K562 (cell line): ENCODE data around the gene SYTL2. TPM values are rescaled to one million over a fixed set of nuclear protein-coding genes. Genes with fewer than 3 reads are reported as not detected.

Experiments used
- ATAC-seq: fragments of 200-7000 bp; cut with Tn5 transposase; 3 replicates; pipeline ENCODE4 v1.9.1; 2020; ENCODE audit warnings: moderate library complexity
- BruUV-seq: library from RNA; stranded (reverse); fragments of 400-500 nt; replicated peaks from 2 replicates; lab custom pipeline; 2021; lab: Mats Ljungman, UMichigan
- CTCF ChIA-PET: fragments of 300-600 bp; formaldehyde crosslinking; extraction: SDS; loops from one replicate; lab custom pipeline; 2021; ENCODE audit warnings: low intra/inter-chr PET ratio; lab: Yijun Ruan, JAX
- POLR2A ChIA-PET: fragments of 300-600, 350-650 bp; sonication (Branson Sonifier 250); formaldehyde crosslinking; extraction: SDS; loops from one replicate; lab custom pipeline; 2021; ENCODE audit warnings: antibody characterized with exemption, inconsistent platforms; lab: Yijun Ruan, JAX
- DNase-seq, 4 experiments: peaks; one replicate each; pipeline versions ENCODE4 v3.0.0 to v3.0.0-alpha.2; 2011 to 2018; ENCODE audit warnings: low spot score in 3 of 4, mixed read lengths in 3 of 4; ENCODE audit errors: extremely low read depth in 1 of 4
- FAIRE-seq: peaks from 2 replicates; lab custom pipeline; 2011; peaks lifted over from hg19 to GRCh38; lab: Jason Lieb, UNC
- H2AFZ ChIP-seq: 2 replicates; pipeline ENCODE4 v1.6.0; 2011; ENCODE audit warnings: low read depth, low read length, control low read depth, inconsistent platforms
- H3K27ac ChIP-seq: fragments of 200-600 bp; 3 replicates; pipeline ENCODE4 v1.8.0; 2011; ENCODE audit warnings: low read depth, mild to moderate bottlenecking, control low read depth, inconsistent platforms, low read length, moderate library complexity, mixed read lengths; ENCODE audit errors: extremely low read depth
- H3K27me3 ChIP-seq, 2 experiments: fragments of 300-600 bp in 1 of 2; 2 replicates in 1 of 2; 3 replicates in 1 of 2; pipeline versions ENCODE4 v1.6.0 to v1.8.0; 2011; ENCODE audit warnings: inconsistent platforms in 2 of 2, low read length in 2 of 2, mild to moderate bottlenecking in 1 of 2, mixed read lengths in 1 of 2, moderate library complexity in 1 of 2; ENCODE audit not compliant: control insufficient read depth in 2 of 2, insufficient read depth in 2 of 2
- H3K36me3 ChIP-seq: fragments of 300-600 bp; 3 replicates; pipeline ENCODE4 v1.8.0; 2011; ENCODE audit warnings: mild to moderate bottlenecking, low read length, inconsistent platforms; ENCODE audit not compliant: control insufficient read depth, insufficient read depth
- H3K4me1 ChIP-seq, 2 experiments: fragments of 200-600 bp in 1 of 2; replicated peaks in 1 of 2; 2 replicates in 1 of 2; 3 replicates in 1 of 2; pipeline versions ENCODE4 v1.5.1 to v1.8.0; 2011; ENCODE audit warnings: inconsistent platforms in 2 of 2, low read length in 2 of 2, mild to moderate bottlenecking in 1 of 2, mixed read lengths in 1 of 2, moderate library complexity in 1 of 2; ENCODE audit not compliant: control insufficient read depth in 2 of 2, insufficient read depth in 2 of 2
- H3K4me2 ChIP-seq: 2 replicates; pipeline ENCODE4 v1.6.1; 2011; ENCODE audit warnings: low read length, control low read depth, inconsistent platforms, mixed read lengths; ENCODE audit not compliant: insufficient read depth
- H3K4me3 ChIP-seq: fragments of 200-600 bp; sonication (generic), shearing (Covaris generic); 2 replicates; pipeline ENCODE4 v1.5.1; 2016; ENCODE audit warnings: control low read depth, inconsistent platforms
- H3K79me2 ChIP-seq: fragments of 200-600 bp; 3 replicates; pipeline ENCODE4 v1.8.0; 2011; ENCODE audit warnings: low read length, inconsistent platforms; ENCODE audit not compliant: control insufficient read depth, insufficient read depth
- H3K9ac ChIP-seq, 2 experiments: 2 replicates each; pipeline versions ENCODE4 v1.6.0 to v1.6.1; 2011; ENCODE audit warnings: low read depth in 2 of 2, low read length in 2 of 2, control low read depth in 1 of 2, inconsistent platforms in 1 of 2, mild to moderate bottlenecking in 1 of 2, mixed read lengths in 1 of 2; ENCODE audit not compliant: insufficient read depth in 1 of 2
- H3K9me1 ChIP-seq: one replicate; pipeline ENCODE4 v1.6.0; 2011; ENCODE audit warnings: inconsistent platforms, mild to moderate bottlenecking, low read length, moderate library complexity; ENCODE audit not compliant: control insufficient read depth, insufficient read depth
- H3K9me3 ChIP-seq: replicated peaks from 2 replicates; pipeline ENCODE4 v1.5.1; 2011; ENCODE audit warnings: low read depth, low read length, inconsistent platforms; ENCODE audit not compliant: control insufficient read depth, insufficient read depth
- H4K20me1 ChIP-seq: replicated peaks from 2 replicates; pipeline ENCODE4 v1.6.1; 2011; ENCODE audit warnings: low read length, inconsistent platforms, mixed read lengths; ENCODE audit not compliant: control insufficient read depth, insufficient read depth
- CCAR2 ChIP-seq: fragments of 200-400 bp; formaldehyde crosslinking; IDR thresholded peaks from 2 replicates; pipeline ENCODE4 v1.6.1; 2017; ENCODE audit warnings: mild to moderate bottlenecking, low read depth, low read length
- CHD4 ChIP-seq: fragments of 200-600 bp; sonication (generic); IDR thresholded peaks from 3 replicates; pipeline ENCODE4 v1.6.1; 2012; ENCODE audit warnings: low read depth, mild to moderate bottlenecking, mixed read lengths, low read length, inconsistent platforms; ENCODE audit not compliant: insufficient read depth, insufficient replicate concordance, poor library complexity, severe bottlenecking
- GTF2A2 ChIP-seq: IDR thresholded peaks from 2 replicates; pipeline ENCODE4 v1.6.1; 2016; ENCODE audit warnings: mild to moderate bottlenecking, missing genetic modification characterization, missing compliant biosample characterization
- KLF10 ChIP-seq: fragments of 250-450 bp; sonication (Bioruptor Pico); IDR thresholded peaks from 2 replicates; pipeline ENCODE4 v1.6.1; 2021; ENCODE audit warnings: matching md5 sums
- MCM7 ChIP-seq, 2 experiments: fragments of 450-650 bp; IDR thresholded peaks; 2 replicates each; pipeline ENCODE4 v1.6.1; 2016 to 2018
- RBM34 ChIP-seq: fragments of 200-400 bp; formaldehyde crosslinking; IDR thresholded peaks from 2 replicates; pipeline ENCODE4 v1.6.1; 2018; ENCODE audit warnings: low read length, borderline replicate concordance; ENCODE audit not compliant: insufficient read depth
- SMARCA4 ChIP-seq: fragments of 450-650 bp; IDR thresholded peaks from 2 replicates; pipeline ENCODE4 v1.6.1; 2016
- SRSF3 ChIP-seq: fragments of 200-400 bp; formaldehyde crosslinking; IDR thresholded peaks from 2 replicates; pipeline ENCODE4 v1.6.1; 2016; ENCODE audit warnings: mild to moderate bottlenecking, low read length, moderate library complexity; ENCODE audit not compliant: insufficient read depth
- STAG1 ChIP-seq: sonication (generic); formaldehyde crosslinking; IDR thresholded peaks from 2 replicates; pipeline ENCODE4 v1.5.0; 2020; ENCODE audit warnings: missing genetic modification reagents, borderline replicate concordance
- TAF15 ChIP-seq: fragments of 200-400 bp; formaldehyde crosslinking; IDR thresholded peaks from 2 replicates; pipeline ENCODE4 v1.6.1; 2017; ENCODE audit warnings: mild to moderate bottlenecking, low read depth, low read length, moderate library complexity
- ZNF146 ChIP-seq: IDR thresholded peaks from one replicate; pipeline ENCODE4 v1.6.1; 2018; ENCODE audit warnings: missing compliant biosample characterization; ENCODE audit not compliant: unreplicated experiment
- ZNF239 ChIP-seq: fragments of 250-450 bp; sonication (Bioruptor Pico); IDR thresholded peaks from 2 replicates; pipeline ENCODE4 v1.4.0; 2020; ENCODE audit warnings: mild to moderate bottlenecking
- ZNF277 ChIP-seq: fragments of 250-450 bp; sonication (Bioruptor Pico); IDR thresholded peaks from 2 replicates; pipeline ENCODE4 v1.8.0; 2022; ENCODE audit warnings: inconsistent platforms, mild to moderate bottlenecking, moderate library complexity, borderline replicate concordance
- ZNF3 ChIP-seq: fragments of 250-450 bp; sonication (Bioruptor Pico); IDR thresholded peaks from 2 replicates; pipeline ENCODE4 v1.5.0; 2021; ENCODE audit warnings: mild to moderate bottlenecking, moderate library complexity
- WGBS: fragments of 100-300 bp; shearing (Covaris generic); methylation state at CpG from one replicate; pipeline ENCODE4 v1.1.6; 2016; ENCODE audit warnings: low coverage, mixed read lengths; ENCODE audit not compliant: insufficient coverage; ENCODE audit errors: missing lambda C conversion rate; 5-methylcytosine and 5-hydroxymethylcytosine counted together
- in situ Hi-C: fragments of 300-500 bp; cut with MboI; formaldehyde crosslinking; loops from 4 replicates; pipeline ENCODE4 v1.15.0; 2018; ENCODE audit warnings: inconsistent platforms, mixed read lengths
- intact Hi-C: fragments of 100-400 bp; cut with micrococcal nuclease; formaldehyde crosslinking; loops from 2 replicates; pipeline ENCODE4 v1.14.2; 2022
- polyA plus RNA-seq, 8 experiments: library from polyadenylated mRNA; depleted of rRNA in 4 of 8; stranded (reverse) in 5 of 8; unstranded in 3 of 8; fragments of >200 nt; fragmentation: Nextera tagmentation in 2 of 8; fragmentation: Illumina TruSeq in 1 of 8; extraction: Ambion mirVana in 2 of 8; extraction: Trizol in 1 of 8; gene quantifications; 2 replicates each; pipeline versions ENCODE4 v1.2.1 to v1.2.3, GENCODE V29; 2011 to 2014; ENCODE audit warnings: inconsistent platforms in 1 of 8, missing spikeins in 1 of 8
- total RNA-seq, 7 experiments: library from RNA; depleted of rRNA in 6 of 7; stranded (reverse); fragments of >200 nt in 6 of 7; fragmentation: Illumina TruSeq in 2 of 7; extraction: Trizol in 2 of 7; gene quantifications; 2 replicates each; pipeline versions ENCODE4 v1.2.1 to v1.2.3, GENCODE V29; 2011 to 2021; ENCODE audit warnings: low replicate concordance in 1 of 7
- TF ChIP-seq, protein P1 (sequence below): sonication (generic); formaldehyde crosslinking; IDR thresholded peaks from 2 replicates; pipeline ENCODE4 v1.8.0; 2022; ENCODE audit warnings: mild to moderate bottlenecking, missing genetic modification reagents
- TF ChIP-seq, protein P2 (sequence below), 2 experiments: fragments of 200-800 bp in 1 of 2; sonication (Bioruptor generic) in 1 of 2; sonication (generic) in 1 of 2; formaldehyde crosslinking in 1 of 2; IDR thresholded peaks in 1 of 2; conservative IDR thresholded peaks in 1 of 2; 2 replicates each; pipeline versions ENCODE4 v1.5.0 to v1.6.1; 2016 to 2020; ENCODE audit warnings: missing compliant biosample characterization in 1 of 2, missing genetic modification characterization in 1 of 2, missing genetic modification reagents in 1 of 2

SYTL2 gene
- total and polyA plus RNA-seq, 9 of the 15 experiments (the other 6 are each of a cell fraction or from before 2014, with no cell fraction given), result 0.05 to 0.57 (median 0.35) TPM

DNA sequence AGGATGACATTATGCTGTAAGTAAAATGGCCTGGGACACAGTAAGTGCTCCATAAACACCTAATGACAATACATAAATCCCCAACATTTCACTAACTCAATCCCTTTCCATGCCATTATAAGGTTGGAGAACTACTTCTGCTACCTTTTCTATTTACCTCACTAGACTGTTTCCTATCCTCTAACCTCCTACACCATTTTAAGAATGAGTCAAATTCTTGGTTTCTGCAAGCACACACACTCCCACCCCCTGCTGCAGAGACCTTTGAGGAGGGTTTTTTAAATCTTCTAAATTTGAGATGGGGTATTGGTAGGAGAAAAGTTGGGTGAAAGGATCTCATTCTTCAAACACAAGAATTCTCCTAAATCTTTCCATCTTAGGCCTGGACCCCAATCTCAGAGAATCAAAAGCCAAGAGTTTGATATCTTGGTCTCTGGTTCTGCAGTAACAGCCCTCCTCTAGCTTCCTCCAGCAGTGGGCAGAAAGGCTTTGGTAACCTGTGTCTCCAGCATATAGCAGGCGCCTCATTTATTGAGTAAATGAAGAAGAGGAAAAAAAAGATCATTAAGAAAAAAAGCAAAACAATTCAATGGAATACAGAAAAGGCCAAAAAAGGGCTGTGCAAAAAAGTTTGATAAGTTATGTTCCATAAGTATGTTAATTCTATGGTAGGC, 42.3 kb downstream of the SYTL2 start (continued):
- no peak for TF ChIP-seq CHD4
- TF ChIP-seq KLF10 (CRISPR knock-in tag), result no peak
- no peak for TF ChIP-seq STAG1 (CRISPR knock-in tag)
- TF ChIP-seq CCAR2, result no peak
- TF ChIP-seq, all 486 proteins: peak for 0

GRCh38 chr11:85767246-85767945, 43.5 kb downstream of the SYTL2 start:
- no peak overlapping the region for H3K27ac ChIP-seq
- H3K4me2 ChIP-seq, result no peak overlapping the region
- POLR2A ChIA-PET, result no interaction called here
- H3K9ac ChIP-seq, result no peak overlapping the region
- no TSS peak for BruUV-seq
- no peak overlapping the region for H3K4me3 ChIP-seq
- CTCF ChIA-PET, result no interaction called here
- H3K36me3 ChIP-seq, result no peaks in the 10 kb centered on the region
- no peak overlapping the region for H2AFZ ChIP-seq
- intact Hi-C loops, result no loop called here
- 0% methylated on average over 2 of the region's 2 CpGs for WGBS
- ATAC-seq (no peak), DNase-seq (no peak), FAIRE-seq (no peak)
- H3K4me1 ChIP-seq, result no peaks in the 10 kb centered on the region
- peaks cover 0 to 2% of the 10 kb centered on the region in 2 experiments; a peak in 1 of 5 replicates for H3K27me3 ChIP-seq
- H3K9me3 ChIP-seq, result no peaks in the 10 kb centered on the region
- no peaks in the 10 kb centered on the region for H4K20me1 ChIP-seq
- in situ Hi-C loops, result no loop called here
- H3K79me2 ChIP-seq, result no peaks in the 10 kb centered on the region
- H3K9me1 ChIP-seq, result no peaks in the 10 kb centered on the region
- TF ChIP-seq SMARCA4 (no peak), ZNF3 (CRISPR knock-in tag) (no peak), ZNF277 (CRISPR knock-in tag) (no peak), MCM7 (IDR thresholded peaks at IDR 0.05) (no peak), TAF15 (no peak), ZNF146 (CRISPR knock-in tag) (no peak), RBM34 (no peak), SRSF3 (no peak), ZNF239 (CRISPR knock-in tag) (no peak), GTF2A2 (tag) (no peak)
- TF ChIP-seq, protein P1, sequence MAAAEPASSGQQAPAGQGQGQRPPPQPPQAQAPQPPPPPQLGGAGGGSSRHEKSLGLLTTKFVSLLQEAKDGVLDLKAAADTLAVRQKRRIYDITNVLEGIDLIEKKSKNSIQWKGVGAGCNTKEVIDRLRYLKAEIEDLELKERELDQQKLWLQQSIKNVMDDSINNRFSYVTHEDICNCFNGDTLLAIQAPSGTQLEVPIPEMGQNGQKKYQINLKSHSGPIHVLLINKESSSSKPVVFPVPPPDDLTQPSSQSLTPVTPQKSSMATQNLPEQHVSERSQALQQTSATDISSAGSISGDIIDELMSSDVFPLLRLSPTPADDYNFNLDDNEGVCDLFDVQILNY (CRISPR knock-in tag), result no peak
- TF ChIP-seq, protein P2, sequence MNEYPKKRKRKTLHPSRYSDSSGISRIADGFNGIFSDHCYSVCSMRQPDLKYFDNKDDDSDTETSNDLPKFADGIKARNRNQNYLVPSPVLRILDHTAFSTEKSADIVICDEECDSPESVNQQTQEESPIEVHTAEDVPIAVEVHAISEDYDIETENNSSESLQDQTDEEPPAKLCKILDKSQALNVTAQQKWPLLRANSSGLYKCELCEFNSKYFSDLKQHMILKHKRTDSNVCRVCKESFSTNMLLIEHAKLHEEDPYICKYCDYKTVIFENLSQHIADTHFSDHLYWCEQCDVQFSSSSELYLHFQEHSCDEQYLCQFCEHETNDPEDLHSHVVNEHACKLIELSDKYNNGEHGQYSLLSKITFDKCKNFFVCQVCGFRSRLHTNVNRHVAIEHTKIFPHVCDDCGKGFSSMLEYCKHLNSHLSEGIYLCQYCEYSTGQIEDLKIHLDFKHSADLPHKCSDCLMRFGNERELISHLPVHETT (CRISPR knock-in tag; conservative IDR thresholded peaks at IDR 0.05 in 1 of 2, IDR thresholded peaks at IDR 0.05 in 1 of 2), result no peak
